Gastroesophageal sphincter (tissue), 4 donors: Measurements from ENCODE around the gene BAAT. TPM values are rescaled to one million over a fixed set of nuclear protein-coding genes. Genes with fewer than 3 reads are reported as not detected.

ENCODE experiments used
- ATAC-seq: fragments of 150-250 bp; one replicate; pipeline ENCODE4 v1.9.1; 2016; ENCODE audit warnings: mild to moderate bottlenecking, moderate library complexity
- H3K27ac ChIP-seq, 4 donors: fragments of 200-600 bp; sonication (generic) in 3 of 4; 1 replicate in 3 of 4; 2 replicates in 1 of 4; pipeline ENCODE4 v1.5.1; 2016 to 2019
- H3K27me3 ChIP-seq: fragments of 200-600 bp; sonication (generic); one replicate; pipeline ENCODE4 v1.5.1; 2019
- H3K36me3 ChIP-seq, 2 donors: fragments of 200-600 bp; sonication (generic); one replicate each; pipeline ENCODE4 v1.5.1; 2019; ENCODE audit warnings: control low read depth in 1 of 2
- H3K4me1 ChIP-seq, 3 donors: fragments of 200-600 bp; sonication (generic); 1 replicate in 2 of 3; 2 replicates in 1 of 3; pipeline ENCODE4 v1.5.1; 2016 to 2019; ENCODE audit warnings: control low read depth in 2 of 3
- H3K4me3 ChIP-seq, 2 donors: fragments of 200-600 bp; sonication (generic); one replicate each; pipeline ENCODE4 v1.5.1; 2019; ENCODE audit warnings: mild to moderate bottlenecking in 1 of 2, moderate library complexity in 1 of 2
- H3K9me3 ChIP-seq, 3 donors: fragments of 200-600 bp; sonication (generic); one replicate each; pipeline ENCODE4 v1.5.1; 2017 to 2019; ENCODE audit warnings: control low read depth in 2 of 3
- CTCF ChIP-seq, 4 experiments: fragments of 200-600 bp in 2 of 4; fragments of 450-650 bp in 2 of 4; sonication (generic) in 1 of 4; IDR thresholded peaks; one replicate each; pipeline ENCODE4 v1.5.1; 2017 to 2019; ENCODE audit warnings: antibody characterized with exemption in 4 of 4, mild to moderate bottlenecking in 2 of 4, moderate library complexity in 2 of 4
- EP300 ChIP-seq: sonication (generic); formaldehyde crosslinking; IDR thresholded peaks from one replicate; pipeline ENCODE4 v1.6.1; 2017; ENCODE audit warnings: antibody characterized with exemption, mild to moderate bottlenecking
- POLR2A ChIP-seq, 2 donors: fragments of 450-650 bp; IDR thresholded peaks; one replicate each; pipeline ENCODE4 v1.6.1; 2017; ENCODE audit warnings: antibody characterized with exemption in 2 of 2, mild to moderate bottlenecking in 2 of 2, moderate library complexity in 1 of 2
- POLR2AphosphoS5 ChIP-seq: sonication (generic); formaldehyde crosslinking; IDR thresholded peaks from one replicate; pipeline ENCODE4 v1.6.1; 2017; ENCODE audit warnings: antibody characterized with exemption
- WGBS, 2 donors: methylation state at CpG; one replicate each; pipeline ENCODE4 v1.1.5; 2018; ENCODE audit warnings: low coverage in 1 of 2; 5-methylcytosine and 5-hydroxymethylcytosine counted together
- total RNA-seq, 4 donors: library from RNA; depleted of rRNA; stranded (reverse); fragments of >200 nt; gene quantifications; one replicate each; pipeline ENCODE4 v1.1.0, GENCODE V29; 2016

Gene BAAT
- total RNA-seq, 4 donors from 2014 or later, result 0.25 TPM; not detected in 3

GRCh38 chr9:101417977-101418376 lies 33.2 kb upstream of the BAAT start:
- TF ChIP-seq POLR2AphosphoS5, result no peak
- no peak for TF ChIP-seq POLR2A (IDR thresholded peaks at IDR 0.05)
- no peak for TF ChIP-seq CTCF (IDR thresholded peaks at IDR 0.05)
- no peak for TF ChIP-seq EP300
- Histone ChIP-seq H3K9me3 (peaks cover 0 to 67% (median 7%) of the 10 kb centered on the region in 3 donors), H3K27me3 (no peaks in the 10 kb centered on the region), H3K4me3 (no peak overlapping the region), H3K27ac (no peak overlapping the region), H3K4me1 (no peaks in the 10 kb centered on the region), H3K36me3 (peaks cover 0 to 14% of the 10 kb centered on the region in 2 donors)
- ATAC-seq, result no peak

GRCh38 chr9:101417389-101417788 lies 32.6 kb upstream of the BAAT start:
- Histone ChIP-seq H3K4me3 (no peak overlapping the region), H3K36me3 (peaks cover 0 to 14% of the 10 kb centered on the region in 2 donors), H3K27ac (no peak overlapping the region), H3K27me3 (no peaks in the 10 kb centered on the region), H3K4me1 (no peaks in the 10 kb centered on the region), H3K9me3 (peaks cover 0 to 73% (median 9%) of the 10 kb centered on the region in 3 donors)
- ATAC-seq, result no peak
- no peak for TF ChIP-seq CTCF (IDR thresholded peaks at IDR 0.05)
- no peak for TF ChIP-seq POLR2AphosphoS5
- TF ChIP-seq POLR2A (IDR thresholded peaks at IDR 0.05), result no peak
- TF ChIP-seq EP300, result no peak

GRCh38 chr9:101415578-101415977 lies 30.8 kb upstream of the BAAT start:
- Histone ChIP-seq H3K27me3 (no peaks in the 10 kb centered on the region), H3K9me3 (peaks cover 2 to 91% (median 12%) of the 10 kb centered on the region in 3 donors), H3K4me3 (no peak overlapping the region), H3K4me1 (no peaks in the 10 kb centered on the region), H3K36me3 (peaks cover 0 to 14% of the 10 kb centered on the region in 2 donors), H3K27ac (no peak overlapping the region)
- no peak for TF ChIP-seq POLR2AphosphoS5
- no peak for TF ChIP-seq CTCF (IDR thresholded peaks at IDR 0.05)
- no peak for TF ChIP-seq POLR2A (IDR thresholded peaks at IDR 0.05)
- no peak for TF ChIP-seq EP300
- no peak for ATAC-seq

DNA sequence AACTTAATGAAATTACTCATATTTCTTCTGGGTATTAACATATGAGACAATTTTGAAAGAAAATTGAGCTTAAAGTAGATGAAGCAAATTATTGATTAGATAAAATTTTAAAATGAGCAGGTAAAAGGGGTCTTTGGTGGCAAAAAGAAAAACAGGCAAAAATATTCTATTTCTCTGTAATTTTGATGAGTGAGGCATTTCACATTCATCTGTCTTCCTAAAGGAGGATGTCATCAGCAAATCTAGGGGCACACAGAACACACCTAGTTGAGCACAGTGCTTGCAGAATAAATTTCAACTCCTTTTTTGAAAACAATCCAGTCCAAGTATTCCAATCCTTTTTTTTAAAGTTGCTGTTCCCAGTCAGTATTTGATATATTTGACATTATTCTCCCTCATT lies 30.0 kb upstream of the BAAT start:
- H3K27ac ChIP-seq, result no peak overlapping the region
- H3K4me1 ChIP-seq, result no peaks in the 10 kb centered on the region
- TF ChIP-seq EP300 (no peak), CTCF (IDR thresholded peaks at IDR 0.05) (no peak), POLR2AphosphoS5 (no peak), POLR2A (IDR thresholded peaks at IDR 0.05) (no peak)
- peaks cover 0 to 21% of the 10 kb centered on the region in 2 donors for H3K36me3 ChIP-seq
- H3K27me3 ChIP-seq, result no peaks in the 10 kb centered on the region
- no peak overlapping the region for H3K4me3 ChIP-seq
- ATAC-seq, result no peak
- peaks cover 2 to 95% (median 16%) of the 10 kb centered on the region in 3 donors for H3K9me3 ChIP-seq

DNA sequence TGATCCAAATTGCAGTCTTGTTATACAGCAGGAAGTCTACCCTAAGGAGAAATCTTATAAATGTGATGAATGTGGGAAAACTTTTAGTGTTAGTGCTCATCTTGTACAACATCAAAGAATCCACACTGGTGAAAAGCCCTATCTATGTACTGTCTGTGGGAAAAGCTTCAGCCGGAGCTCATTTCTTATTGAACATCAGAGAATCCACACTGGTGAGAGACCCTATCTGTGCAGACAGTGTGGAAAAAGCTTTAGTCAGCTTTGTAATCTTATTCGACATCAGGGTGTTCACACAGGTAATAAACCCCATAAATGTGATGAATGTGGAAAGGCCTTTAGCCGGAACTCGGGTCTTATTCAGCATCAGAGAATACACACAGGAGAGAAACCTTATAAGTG lies 24.3 kb upstream of the BAAT start:
- Histone ChIP-seq H3K27me3 (no peaks in the 10 kb centered on the region), H3K4me3 (no peak overlapping the region), H3K36me3 (peaks cover 33 to 64% of the 10 kb centered on the region in 2 donors), H3K4me1 (no peaks in the 10 kb centered on the region), H3K27ac (no peak overlapping the region), H3K9me3 (peaks cover 11 to 100% (median 32%) of the 10 kb centered on the region in 3 donors)
- no peak for TF ChIP-seq CTCF (IDR thresholded peaks at IDR 0.05)
- no peak for TF ChIP-seq EP300
- TF ChIP-seq POLR2A (IDR thresholded peaks at IDR 0.05), result no peak
- TF ChIP-seq POLR2AphosphoS5, result no peak
- no peak for ATAC-seq
- 100% methylated on average over 3 of the region's 4 CpGs for WGBS, 2 donors
